B cell (primary cell): Measurements from ENCODE around the gene EFNB2. TPM values are rescaled to one million over a fixed set of nuclear protein-coding genes. Genes with fewer than 3 reads are reported as not detected.

Experiments
- ATAC-seq: fragments of 200-7000 bp; cut with Tn5 transposase; one replicate; pipeline ENCODE4 v1.10.0; 2021; ENCODE audit warnings: low read depth, mild to moderate bottlenecking, moderate number of reproducible peaks, moderate library complexity
- CTCF ChIA-PET: fragments of 350-600 bp; sonication (Branson Sonifier 250); formaldehyde crosslinking; loops from one replicate; lab custom pipeline; 2021; ENCODE audit warnings: antibody characterized with exemption, inconsistent platforms; lab: Charles Lee
- POLR2A ChIA-PET: fragments of 350-600 bp; sonication (Branson Sonifier 250); formaldehyde crosslinking; loops from one replicate; lab custom pipeline; 2021; ENCODE audit warnings: antibody characterized with exemption; lab: Charles Lee
- DNase-seq: peaks from one replicate; pipeline ENCODE4 v3.0.0; 2013
- H2AFZ ChIP-seq: 2 replicates; pipeline ENCODE4 v1.6.1; 2012; ENCODE audit warnings: mild to moderate bottlenecking, low read depth, low read length; ENCODE audit not compliant: insufficient read depth, poor library complexity, severe bottlenecking
- H3K27ac ChIP-seq, 2 donors: 1 replicate in 1 of 2; 2 replicates in 1 of 2; pipeline ENCODE4 v1.5.1; 2012 to 2013; ENCODE audit warnings: low read length in 2 of 2, mild to moderate bottlenecking in 2 of 2, moderate library complexity in 1 of 2
- H3K27me3 ChIP-seq, 4 experiments: fragments of 200-600 bp in 1 of 4; sonication (generic) in 1 of 4; replicated peaks in 1 of 4; 1 replicate in 2 of 4; 2 replicates in 2 of 4; pipeline versions ENCODE4 v1.6.1 to v1.7.0; 2013 to 2016; ENCODE audit warnings: low read length in 3 of 4, mild to moderate bottlenecking in 2 of 4, mixed read lengths in 1 of 4, moderate library complexity in 1 of 4; ENCODE audit not compliant: insufficient read depth in 4 of 4, control insufficient read depth in 3 of 4; ENCODE audit errors: control extremely low read depth in 1 of 4
- H3K36me3 ChIP-seq, 2 experiments: replicated peaks in 1 of 2; 1 replicate in 1 of 2; 2 replicates in 1 of 2; pipeline versions ENCODE4 v1.6.1 to v1.7.1; 2013; ENCODE audit warnings: low read length in 1 of 2; ENCODE audit not compliant: insufficient read depth in 2 of 2, control insufficient read depth in 1 of 2; ENCODE audit errors: control extremely low read depth in 1 of 2, extremely low read depth in 1 of 2
- H3K4me1 ChIP-seq, 2 donors: fragments of 200-600 bp in 1 of 2; sonication (generic) in 1 of 2; 1 replicate in 1 of 2; 2 replicates in 1 of 2; pipeline versions ENCODE4 v1.5.1 to v1.6.1; 2013 to 2017; ENCODE audit warnings: low read length in 2 of 2; ENCODE audit not compliant: control insufficient read depth in 2 of 2, insufficient read depth in 2 of 2
- H3K4me2 ChIP-seq: replicated peaks from 2 replicates; pipeline ENCODE3; 2012; ENCODE audit warnings: mild to moderate bottlenecking, low read depth, low read length; ENCODE audit not compliant: poor library complexity, severe bottlenecking
- H3K4me3 ChIP-seq, 5 experiments: fragments of 200-600 bp in 1 of 5; sonication (generic) in 1 of 5; 1 replicate in 3 of 5; 2 replicates in 2 of 5; pipeline versions ENCODE4 v1.5.1 to v1.7.0; 2011 to 2016; ENCODE audit warnings: low read length in 4 of 5, mild to moderate bottlenecking in 4 of 5, low read depth in 2 of 5, control low read depth in 1 of 5, moderate library complexity in 1 of 5; ENCODE audit not compliant: insufficient read depth in 1 of 5; ENCODE audit errors: control extremely low read depth in 1 of 5, extremely low read depth in 1 of 5
- H3K79me2 ChIP-seq: fragments of 200-600 bp; sonication (generic); one replicate; pipeline ENCODE4 v1.6.0; 2016; ENCODE audit warnings: low read length; ENCODE audit not compliant: control insufficient read depth, insufficient read depth
- H3K9ac ChIP-seq: fragments of 200-600 bp; sonication (generic); 2 replicates; pipeline ENCODE4 v1.6.1; 2017; ENCODE audit warnings: mild to moderate bottlenecking, low read length, moderate library complexity
- H3K9me3 ChIP-seq, 3 donors: one replicate each; pipeline versions ENCODE4 v1.6.1 to v1.7.1; 2013; ENCODE audit warnings: low read length in 2 of 3; ENCODE audit not compliant: control insufficient read depth in 2 of 3, insufficient read depth in 1 of 3; ENCODE audit errors: control extremely low read depth in 1 of 3
- H4K20me1 ChIP-seq: 2 replicates; pipeline ENCODE4 v1.6.0; 2012; ENCODE audit warnings: mild to moderate bottlenecking, low read length; ENCODE audit not compliant: insufficient read depth, control insufficient read depth, poor library complexity, severe bottlenecking
- H3K27ac Mint-ChIP-seq: one replicate; pipeline ENCODE4 v1.8.0; 2021; ENCODE audit warnings: mixed read lengths
- H3K27me3 Mint-ChIP-seq: one replicate; pipeline ENCODE4 v1.8.0; 2021; ENCODE audit warnings: mixed read lengths
- H3K4me1 Mint-ChIP-seq: one replicate; pipeline ENCODE4 v1.8.0; 2021; ENCODE audit warnings: mixed read lengths
- H3K4me3 Mint-ChIP-seq: one replicate; pipeline ENCODE4 v1.8.0; 2021; ENCODE audit warnings: mixed read lengths
- H3K9me3 Mint-ChIP-seq: one replicate; pipeline ENCODE4 v1.8.0; 2022; ENCODE audit warnings: mixed read lengths; ENCODE audit not compliant: insufficient read depth
- CTCF ChIP-seq: fragments of 200-600 bp; IDR thresholded peaks from one replicate; pipeline ENCODE4 v1.8.0; 2022; ENCODE audit warnings: antibody characterized with exemption, mild to moderate bottlenecking
- EZH2 ChIP-seq: IDR thresholded peaks from 2 replicates; pipeline ENCODE4 v1.6.1; 2012; ENCODE audit warnings: borderline replicate concordance, low read depth, mild to moderate bottlenecking, moderate library complexity, low read length; ENCODE audit not compliant: insufficient read depth, poor library complexity, severe bottlenecking
- WGBS: methylation state at CpG from one replicate; pipeline ENCODE4 v1.1.5; 2013; ENCODE audit warnings: missing lambda C conversion rate; ENCODE audit not compliant: insufficient coverage; 5-methylcytosine and 5-hydroxymethylcytosine counted together
- intact Hi-C: fragments of 100-400 bp; cut with micrococcal nuclease; formaldehyde crosslinking; loops from one replicate; pipeline ENCODE4 v1.10.0; 2022
- polyA plus RNA-seq: library from polyadenylated mRNA; depleted of rRNA; stranded (reverse); fragments of >200 nt; gene quantifications from 2 replicates; pipeline ENCODE4 v1.2.3, GENCODE V29; 2012
- total RNA-seq, 2 donors: library from RNA; stranded (reverse); fragments of 120-200 nt in 1 of 2; gene quantifications; 1 replicate in 1 of 2; 2 replicates in 1 of 2; pipeline versions ENCODE4 v1.2.3 to v1.2.4, GENCODE V29; 2013 to 2022

Gene EFNB2
- total and polyA plus RNA-seq, 2 donors (not counting 1 experiment from before 2014, with no cell fraction given): 0.04 to 1.2 TPM

- Histone ChIP-seq H3K9me3 (peaks cover 0 to 5% (median 0%) of the 10 kb centered on the region in 3 donors), H3K4me2 (no peak overlapping the region), H3K4me3 (no peak overlapping the region), H3K9ac (no peak overlapping the region), H3K27ac (no peak overlapping the region), H3K36me3 (no peaks in the 10 kb centered on the region), H3K4me1 (peaks cover 6 to 7% of the 10 kb centered on the region in 2 donors), H2AFZ (no peak overlapping the region), H3K27me3 (peaks cover 0 to 18% (median 4%) of the 10 kb centered on the region in 4 experiments), H3K79me2 (no peaks in the 10 kb centered on the region), H4K20me1 (no peaks in the 10 kb centered on the region)
- Mint-ChIP-seq H3K27me3 (peaks cover 39% of the 10 kb centered on the region), H3K9me3 (no peaks in the 10 kb centered on the region), H3K4me1 (peaks cover 21% of the 10 kb centered on the region), H3K27ac (no peak overlapping the region), H3K4me3 (no peak overlapping the region)
- 85% methylated on average over 8 of the region's 8 CpGs for WGBS
- intact Hi-C loops: no loop called here
- ChIA-PET CTCF (no interaction called here), POLR2A (no interaction called here)
- TF ChIP-seq EZH2: no peak
- TF ChIP-seq CTCF: no peak
- ATAC-seq (no peak), DNase-seq (no peak)
Measured at GRCh38 chr13:106488076-106488475, 47.4 kb downstream of the EFNB2 start.

- Histone ChIP-seq H3K4me2 (no peak overlapping the region), H4K20me1 (no peaks in the 10 kb centered on the region), H3K27me3 (peaks cover 0 to 18% (median 4%) of the 10 kb centered on the region in 4 experiments), H3K9ac (no peak overlapping the region), H3K4me3 (no peak overlapping the region), H2AFZ (no peak overlapping the region), H3K36me3 (no peaks in the 10 kb centered on the region), H3K4me1 (peaks cover 6 to 7% of the 10 kb centered on the region in 2 donors), H3K9me3 (peaks cover 0 to 3% (median 0%) of the 10 kb centered on the region in 3 donors), H3K27ac (no peak overlapping the region), H3K79me2 (no peaks in the 10 kb centered on the region)
- no peaks in the 10 kb centered on the region for H3K9me3 Mint-ChIP-seq
- no peak overlapping the region for H3K27ac Mint-ChIP-seq
- POLR2A ChIA-PET: no interaction called here
- peaks cover 24% of the 10 kb centered on the region for H3K4me1 Mint-ChIP-seq
- no peak for TF ChIP-seq EZH2
- TF ChIP-seq CTCF: no peak
- no peak overlapping the region for H3K4me3 Mint-ChIP-seq
- H3K27me3 Mint-ChIP-seq: peaks cover 34% of the 10 kb centered on the region
- 92% methylated on average over 5 of the region's 6 CpGs for WGBS
- DNase-seq: no peak
- CTCF ChIA-PET: no interaction called here
- ATAC-seq: no peak
- intact Hi-C loops: no loop called here
Measured at GRCh38 chr13:106487129-106487528, 48.3 kb downstream of the EFNB2 start.
